HepG2 (cell line): ENCODE data around the gene MYO1B. TPM values are rescaled to one million over a fixed set of nuclear protein-coding genes. Genes with fewer than 3 reads are reported as not detected.

Source experiments
- ATM ChIP-seq: fragments of 450-650 bp; IDR thresholded peaks from 2 replicates; pipeline ENCODE4 v1.7.1; 2017; ENCODE audit warnings: mild to moderate bottlenecking, borderline replicate concordance
- CREB1 ChIP-seq, 2 experiments: fragments of 450-650 bp in 1 of 2; IDR thresholded peaks; 2 replicates each; pipeline ENCODE4 v1.6.1; 2016 to 2017; ENCODE audit warnings: control low read depth in 1 of 2, mild to moderate bottlenecking in 1 of 2, missing compliant biosample characterization in 1 of 2, missing genetic modification characterization in 1 of 2
- HMGXB4 ChIP-seq, 2 experiments: sonication (generic) in 1 of 2; formaldehyde crosslinking in 1 of 2; IDR thresholded peaks; 2 replicates each; pipeline versions ENCODE4 v1.4.0 to v1.6.1; 2018 to 2020; ENCODE audit warnings: missing genetic modification reagents in 2 of 2, borderline replicate concordance in 1 of 2, low read depth in 1 of 2, mild to moderate bottlenecking in 1 of 2, missing biosample characterization in 1 of 2
- KAT8 ChIP-seq: IDR thresholded peaks from 2 replicates; pipeline ENCODE4 v1.6.1; 2016; ENCODE audit warnings: missing genetic modification reagents, missing compliant biosample characterization
- KDM6A ChIP-seq: IDR thresholded peaks from 2 replicates; pipeline ENCODE4 v1.6.1; 2016; ENCODE audit warnings: low read depth
- MXD4 ChIP-seq: IDR thresholded peaks from 2 replicates; pipeline ENCODE4 v1.6.1; 2016; ENCODE audit warnings: mild to moderate bottlenecking, missing biosample characterization, missing genetic modification reagents
- NFRKB ChIP-seq: fragments of 450-650 bp; IDR thresholded peaks from 2 replicates; pipeline ENCODE4 v1.6.1; 2017
- NFYB ChIP-seq: sonication (generic); formaldehyde crosslinking; IDR thresholded peaks from 2 replicates; pipeline ENCODE4 v1.4.0; 2020; ENCODE audit warnings: missing genetic modification reagents
- PRMT3 ChIP-seq: sonication (generic); formaldehyde crosslinking; IDR thresholded peaks from 2 replicates; pipeline ENCODE4 v1.8.1; 2022; ENCODE audit warnings: low read depth, mild to moderate bottlenecking, moderate library complexity, missing genetic modification reagents, borderline replicate concordance
- SP140L ChIP-seq: sonication (generic); formaldehyde crosslinking; IDR thresholded peaks from 2 replicates; pipeline ENCODE4 v1.4.0; 2020; ENCODE audit warnings: missing genetic modification reagents, borderline replicate concordance
- SRSF4 ChIP-seq: fragments of 200-400 bp; formaldehyde crosslinking; IDR thresholded peaks from one replicate; pipeline ENCODE4 v1.6.1; 2018; ENCODE audit warnings: mild to moderate bottlenecking, low read depth, low read length, moderate library complexity; ENCODE audit not compliant: poor library complexity, severe bottlenecking
- ZBTB10 ChIP-seq: sonication (generic); formaldehyde crosslinking; IDR thresholded peaks from 2 replicates; pipeline ENCODE4 v1.4.0; 2020; ENCODE audit warnings: missing genetic modification reagents, borderline replicate concordance
- ZFP36L1 ChIP-seq: sonication (generic); formaldehyde crosslinking; IDR thresholded peaks from 2 replicates; pipeline ENCODE4 v1.8.0; 2022; ENCODE audit warnings: mild to moderate bottlenecking, missing genetic modification reagents, moderate library complexity
- ZNF20 ChIP-seq: sonication (generic); formaldehyde crosslinking; IDR thresholded peaks from 2 replicates; pipeline ENCODE4 v1.4.0; 2020; ENCODE audit warnings: mild to moderate bottlenecking, moderate library complexity, missing genetic modification reagents
- ZNF230 ChIP-seq: sonication (generic); formaldehyde crosslinking; IDR thresholded peaks from 2 replicates; pipeline ENCODE4 v1.4.0; 2020; ENCODE audit warnings: mild to moderate bottlenecking, missing genetic modification reagents
- ZNF354B ChIP-seq: sonication (generic); formaldehyde crosslinking; IDR thresholded peaks from 2 replicates; pipeline ENCODE4 v1.8.0; 2022; ENCODE audit warnings: mild to moderate bottlenecking, missing genetic modification reagents
- ZNF557 ChIP-seq: sonication (generic); formaldehyde crosslinking; IDR thresholded peaks from 2 replicates; pipeline ENCODE4 v1.4.0; 2020; ENCODE audit warnings: missing genetic modification reagents
- ZNF564 ChIP-seq: sonication (generic); formaldehyde crosslinking; IDR thresholded peaks from 2 replicates; pipeline ENCODE4 v1.8.1; 2023; ENCODE audit warnings: mild to moderate bottlenecking, missing genetic modification reagents
- ZNF644 ChIP-seq: IDR thresholded peaks from 2 replicates; pipeline ENCODE4 v1.6.1; 2016; ENCODE audit warnings: low read depth
- ZNF646 ChIP-seq: sonication (generic); formaldehyde crosslinking; IDR thresholded peaks from 2 replicates; pipeline ENCODE4 v1.9.0; 2021; ENCODE audit warnings: mild to moderate bottlenecking, missing genetic modification reagents
- ZNF746 ChIP-seq: sonication (generic); formaldehyde crosslinking; IDR thresholded peaks from 2 replicates; pipeline ENCODE4 v1.8.0; 2022; ENCODE audit warnings: mild to moderate bottlenecking, missing genetic modification reagents
- polyA plus RNA-seq, 8 experiments: library from polyadenylated mRNA; depleted of rRNA in 3 of 8; stranded (reverse) in 7 of 8; unstranded in 1 of 8; fragments of >200 nt; fragmentation: Illumina TruSeq in 4 of 8; extraction: Trizol in 4 of 8; gene quantifications; 2 replicates each; pipeline versions ENCODE4 v1.2.1 to v1.2.3, GENCODE V29; 2011 to 2016; ENCODE audit warnings: low read depth in 4 of 8, missing spikeins in 1 of 8, mixed read lengths in 1 of 8; ENCODE audit not compliant: insufficient read depth in 1 of 8
- total RNA-seq, 5 experiments: library from RNA; depleted of rRNA; stranded (reverse); fragments of >200 nt; fragmentation: Illumina TruSeq; extraction: Trizol; gene quantifications; 2 replicates each; pipeline ENCODE4 v1.2.3, GENCODE V29; 2016; ENCODE audit warnings: low read depth in 1 of 5

MYO1B gene
- total and polyA plus RNA-seq, 2 of the 13 experiments (the other 11 are each of a cell fraction or from before 2014, with no cell fraction given): 36.9 to 89.8 TPM

GRCh38 chr2:191318729-191319078, 73.5 kb downstream of the MYO1B start (continued):
- TF ChIP-seq HMGXB4 (CRISPR knock-in tag; IDR thresholded peaks at IDR 0.05; ENCODE audit: borderline replicate concordance in 1 of 2, low read depth in 1 of 2) (peak in 1 of 2 experiments; percentile 28; a peak in 1 of 4 replicates), SRSF4 (no peak), NFYB (CRISPR knock-in tag) (peak; percentile 70), ZNF557 (CRISPR knock-in tag) (no peak), CREB1 (IDR thresholded peaks at IDR 0.05) (no peak), CREB1 (CRISPR knock-in tag; IDR thresholded peaks at IDR 0.05) (no peak), ATM (no peak), SP140L (CRISPR knock-in tag) (no peak), ZNF644 (CRISPR knock-in tag) (peak; percentile 92), ZNF354B (CRISPR knock-in tag) (no peak), ZNF746 (CRISPR knock-in tag) (no peak), ZNF230 (CRISPR knock-in tag) (no peak), NFRKB (no peak), ZFP36L1 (CRISPR knock-in tag) (0 out of 2 replicates have a peak, but pooled peaks have one; percentile 30), PRMT3 (CRISPR knock-in tag) (no peak), KDM6A (CRISPR knock-in tag) (no peak; the same call in 1 of the 2 replicates), MXD4 (CRISPR knock-in tag) (peak; percentile 84), KAT8 (CRISPR knock-in tag) (peak; percentile 49; the same call in 1 of the 2 replicates), ZNF20 (no peak), ZNF646 (CRISPR knock-in tag) (peak; percentile 39; the same call in 1 of the 2 replicates), ZNF564 (CRISPR knock-in tag) (no peak), ZBTB10 (CRISPR knock-in tag) (no peak)
